Osteocyte (in vitro differentiated cells): ENCODE data around the gene NDUFB2. TPM values are rescaled to one million over a fixed set of nuclear protein-coding genes. Genes with fewer than 3 reads are reported as not detected.

Source experiments
- DNase-seq: peaks from one replicate; pipeline ENCODE4 v3.0.0; 2021; ENCODE audit warnings: mixed read lengths; ENCODE audit not compliant: unreplicated experiment; ENCODE audit errors: extremely low spot score
- H3K27ac Mint-ChIP-seq: one replicate; pipeline ENCODE4 v1.8.0; 2021; ENCODE audit warnings: mild to moderate bottlenecking, mixed read lengths; ENCODE audit not compliant: unreplicated experiment
- H3K27me3 Mint-ChIP-seq: one replicate; pipeline ENCODE4 v1.8.0; 2021; ENCODE audit warnings: mixed read lengths; ENCODE audit not compliant: unreplicated experiment
- H3K36me3 Mint-ChIP-seq: one replicate; pipeline ENCODE4 v1.8.0; 2021; ENCODE audit warnings: mixed read lengths; ENCODE audit not compliant: unreplicated experiment
- H3K4me1 Mint-ChIP-seq: one replicate; pipeline ENCODE4 v1.8.0; 2021; ENCODE audit warnings: mixed read lengths; ENCODE audit not compliant: unreplicated experiment
- H3K4me3 Mint-ChIP-seq: one replicate; pipeline ENCODE4 v1.8.0; 2021; ENCODE audit warnings: mild to moderate bottlenecking, moderate library complexity, mixed read lengths; ENCODE audit not compliant: unreplicated experiment
- H3K9me3 Mint-ChIP-seq: one replicate; pipeline ENCODE4 v1.8.0; 2021; ENCODE audit warnings: mixed read lengths; ENCODE audit not compliant: unreplicated experiment
- total RNA-seq: library from RNA; stranded (reverse); gene quantifications from 2 replicates; pipeline ENCODE4 v1.2.1, GENCODE V29; 2021
- TF ChIP-seq, protein P1 (sequence below): fragments of 200-600 bp; sonication (generic); IDR thresholded peaks from 2 replicates; pipeline ENCODE4 v1.5.0; 2021; ENCODE audit warnings: antibody characterized with exemption, mild to moderate bottlenecking, moderate library complexity

The NDUFB2 gene
- total RNA-seq, 1 donor from 2014 or later, result 184 TPM

DNA sequence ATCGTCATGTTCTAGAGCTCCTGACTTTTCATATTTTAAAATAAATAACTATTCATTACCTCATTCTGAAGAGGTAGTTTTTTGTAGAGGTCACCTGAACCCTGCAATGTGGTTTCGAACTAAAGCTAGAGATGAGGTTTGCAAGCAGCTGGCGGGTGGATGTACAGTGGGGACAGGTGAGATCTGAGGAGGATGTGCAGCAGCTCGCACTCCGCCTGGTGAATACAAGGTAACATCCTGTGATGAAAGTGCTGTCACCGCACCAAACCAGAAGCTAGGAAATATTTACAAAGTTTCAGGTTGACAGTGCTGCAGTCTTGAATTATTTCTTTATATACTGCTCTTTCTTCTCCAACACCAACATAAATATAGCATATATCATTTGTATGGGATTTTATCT, 26.5 kb downstream of the NDUFB2 start:
- Mint-ChIP-seq H3K27me3 (no peaks in the 10 kb centered on the region), H3K27ac (no peak overlapping the region), H3K4me1 (peaks cover 7% of the 10 kb centered on the region), H3K4me3 (no peak overlapping the region), H3K36me3 (peaks cover 14% of the 10 kb centered on the region), H3K9me3 (no peaks in the 10 kb centered on the region)
- DNase-seq, result no peak
- TF ChIP-seq, protein P1, sequence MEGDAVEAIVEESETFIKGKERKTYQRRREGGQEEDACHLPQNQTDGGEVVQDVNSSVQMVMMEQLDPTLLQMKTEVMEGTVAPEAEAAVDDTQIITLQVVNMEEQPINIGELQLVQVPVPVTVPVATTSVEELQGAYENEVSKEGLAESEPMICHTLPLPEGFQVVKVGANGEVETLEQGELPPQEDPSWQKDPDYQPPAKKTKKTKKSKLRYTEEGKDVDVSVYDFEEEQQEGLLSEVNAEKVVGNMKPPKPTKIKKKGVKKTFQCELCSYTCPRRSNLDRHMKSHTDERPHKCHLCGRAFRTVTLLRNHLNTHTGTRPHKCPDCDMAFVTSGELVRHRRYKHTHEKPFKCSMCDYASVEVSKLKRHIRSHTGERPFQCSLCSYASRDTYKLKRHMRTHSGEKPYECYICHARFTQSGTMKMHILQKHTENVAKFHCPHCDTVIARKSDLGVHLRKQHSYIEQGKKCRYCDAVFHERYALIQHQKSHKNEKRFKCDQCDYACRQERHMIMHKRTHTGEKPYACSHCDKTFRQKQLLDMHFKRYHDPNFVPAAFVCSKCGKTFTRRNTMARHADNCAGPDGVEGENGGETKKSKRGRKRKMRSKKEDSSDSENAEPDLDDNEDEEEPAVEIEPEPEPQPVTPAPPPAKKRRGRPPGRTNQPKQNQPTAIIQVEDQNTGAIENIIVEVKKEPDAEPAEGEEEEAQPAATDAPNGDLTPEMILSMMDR, result no peak

DNA sequence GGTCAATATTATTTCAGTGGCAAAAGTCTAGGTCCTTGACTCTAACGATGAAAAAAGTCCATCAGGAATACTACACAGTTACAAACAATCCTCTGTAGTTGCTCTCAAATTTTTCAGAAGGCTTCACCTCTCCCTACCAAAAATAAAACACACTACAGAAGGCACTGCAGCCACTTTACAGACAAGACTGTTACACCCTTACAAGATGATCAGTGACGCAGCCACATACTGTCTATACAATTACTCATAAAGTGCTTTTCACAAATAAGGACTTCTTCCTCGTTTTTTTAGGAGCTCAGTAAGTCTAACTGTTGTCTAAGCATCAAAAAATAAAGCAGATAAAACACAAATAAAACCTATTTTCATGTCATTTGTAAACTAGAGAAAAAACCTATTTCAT, 27.1 kb downstream of the NDUFB2 start:
- TF ChIP-seq, protein P1, result no peak
- Mint-ChIP-seq H3K27me3 (no peaks in the 10 kb centered on the region), H3K27ac (no peak overlapping the region), H3K9me3 (no peaks in the 10 kb centered on the region), H3K36me3 (peaks cover 14% of the 10 kb centered on the region), H3K4me3 (no peak overlapping the region), H3K4me1 (peaks cover 10% of the 10 kb centered on the region)
- no peak for DNase-seq

- H3K4me3 Mint-ChIP-seq, result no peak overlapping the region
- no peaks in the 10 kb centered on the region for H3K9me3 Mint-ChIP-seq
- peaks cover 13% of the 10 kb centered on the region for H3K4me1 Mint-ChIP-seq
- peaks cover 15% of the 10 kb centered on the region for H3K36me3 Mint-ChIP-seq
- TF ChIP-seq, protein P1, result no peak
- DNase-seq, result no peak
- no peaks in the 10 kb centered on the region for H3K27me3 Mint-ChIP-seq
- H3K27ac Mint-ChIP-seq, result no peak overlapping the region
Measured at GRCh38 chr7:140724706-140725105, 28.2 kb downstream of the NDUFB2 start.

DNA sequence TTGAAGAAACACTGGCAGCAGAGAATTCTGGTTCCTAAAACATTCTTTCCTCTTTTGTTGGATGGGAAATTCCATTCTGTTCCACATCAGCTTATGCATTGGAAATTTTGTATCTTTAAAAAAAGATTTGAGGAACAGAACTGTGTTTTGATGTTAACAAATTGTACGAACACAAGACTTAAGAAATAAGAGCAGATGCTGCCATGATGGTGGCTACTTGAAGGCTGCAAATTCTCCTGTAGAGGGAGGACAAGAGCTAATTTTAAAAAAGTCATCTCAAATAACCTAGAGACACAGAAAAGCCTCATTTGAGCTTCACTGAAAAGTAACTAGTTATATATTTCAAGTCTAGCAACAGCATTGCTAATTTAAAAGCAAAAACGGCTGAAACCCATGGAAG, 29.8 kb downstream of the NDUFB2 start:
- H3K4me3 Mint-ChIP-seq, result no peak overlapping the region
- no peak overlapping the region for H3K27ac Mint-ChIP-seq
- H3K4me1 Mint-ChIP-seq, result peaks cover 16% of the 10 kb centered on the region
- no peak for DNase-seq
- H3K36me3 Mint-ChIP-seq, result peaks cover 20% of the 10 kb centered on the region
- no peaks in the 10 kb centered on the region for H3K9me3 Mint-ChIP-seq
- TF ChIP-seq, protein P1, result peak; percentile 50
- no peaks in the 10 kb centered on the region for H3K27me3 Mint-ChIP-seq

DNA sequence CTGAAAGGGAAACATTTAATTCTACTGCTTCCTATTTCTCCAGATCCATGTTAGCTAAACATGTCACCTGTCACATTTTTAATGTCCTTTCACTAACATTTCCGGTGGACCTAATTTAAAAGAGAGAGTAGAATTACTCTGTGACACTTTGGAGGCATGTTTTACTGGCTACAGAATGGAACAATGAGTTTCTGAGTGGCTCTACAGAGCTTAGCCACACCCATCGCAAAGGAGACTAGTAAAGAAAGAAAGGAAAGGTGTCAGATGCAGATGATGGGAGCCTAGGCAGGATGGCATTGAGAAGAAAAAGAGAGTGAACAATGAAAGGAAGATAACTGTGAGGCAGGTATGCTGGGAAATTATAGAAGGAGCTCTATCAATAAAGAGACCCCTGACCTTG, 35.9 kb downstream of the NDUFB2 start:
- DNase-seq, result no peak
- Mint-ChIP-seq H3K9me3 (no peaks in the 10 kb centered on the region), H3K27ac (no peak overlapping the region), H3K4me1 (peaks cover 15% of the 10 kb centered on the region), H3K36me3 (peaks cover 19% of the 10 kb centered on the region), H3K4me3 (no peak overlapping the region), H3K27me3 (no peaks in the 10 kb centered on the region)
- TF ChIP-seq, protein P1, result no peak
